DND-41 (cell line): ENCODE results near the gene SRSF9.
A peak's percentile ranks its signal among the peaks of the same experiment; 100 is the strongest.

ENCODE experiments used
- ATAC-seq: fragments of 200-7000 bp; cut with Tn5 transposase; 3 replicates; pipeline ENCODE4 v1.9.1; 2021; ENCODE audit warnings: low read depth; ENCODE audit not compliant: insufficient read depth
- DNase-seq: peaks from one replicate; pipeline ENCODE4 v3.0.0-alpha.2; 2020
- H2AFZ ChIP-seq: 2 replicates; pipeline ENCODE4 v1.6.0; 2012; ENCODE audit warnings: low read depth, low read length
- H3K27ac ChIP-seq: 2 replicates; pipeline ENCODE4 v1.5.1; 2012; ENCODE audit warnings: low read length, inconsistent platforms
- H3K27me3 ChIP-seq: fragments of 200-600 bp; sonication (generic); 2 replicates; pipeline ENCODE4 v1.6.0; 2012; ENCODE audit warnings: low read length, mild to moderate bottlenecking, inconsistent platforms; ENCODE audit not compliant: insufficient read depth, poor library complexity
- H3K36me3 ChIP-seq: 2 replicates; pipeline ENCODE4 v1.5.1; 2012; ENCODE audit warnings: low read length, inconsistent platforms; ENCODE audit not compliant: insufficient read depth
- H3K4me1 ChIP-seq: 2 replicates; pipeline ENCODE4 v1.5.1; 2012; ENCODE audit warnings: mild to moderate bottlenecking, low read length; ENCODE audit not compliant: insufficient read depth
- H3K4me2 ChIP-seq: 2 replicates; pipeline ENCODE4 v1.6.0; 2012; ENCODE audit warnings: mild to moderate bottlenecking, moderate library complexity, low read length, inconsistent platforms; ENCODE audit not compliant: insufficient read depth
- H3K4me3 ChIP-seq, 2 experiments: fragments of 200-600 bp in 1 of 2; shearing (Covaris generic) in 1 of 2; 2 replicates each; pipeline ENCODE4 v1.5.1; 2012 to 2016; ENCODE audit warnings: inconsistent platforms in 2 of 2, low read length in 2 of 2, mild to moderate bottlenecking in 2 of 2, low read depth in 1 of 2, moderate library complexity in 1 of 2
- H3K79me2 ChIP-seq: 2 replicates; pipeline ENCODE4 v1.6.0; 2012; ENCODE audit warnings: low read length, inconsistent platforms; ENCODE audit not compliant: insufficient read depth
- H3K9ac ChIP-seq: 2 replicates; pipeline ENCODE4 v1.6.0; 2012; ENCODE audit warnings: low read depth, mild to moderate bottlenecking, inconsistent platforms, low read length, moderate library complexity
- H3K9me3 ChIP-seq: 2 replicates; pipeline ENCODE4 v1.5.1; 2012; ENCODE audit warnings: low read length, moderate library complexity, mild to moderate bottlenecking, inconsistent platforms; ENCODE audit not compliant: insufficient read depth, severe bottlenecking
- H4K20me1 ChIP-seq: 2 replicates; pipeline ENCODE4 v1.6.0; 2012; ENCODE audit warnings: low read length; ENCODE audit not compliant: insufficient read depth
- CTCF ChIP-seq: IDR thresholded peaks from 2 replicates; pipeline ENCODE4 v1.5.1; 2012; ENCODE audit warnings: borderline replicate concordance, low read length, moderate library complexity, mild to moderate bottlenecking; ENCODE audit not compliant: poor library complexity, severe bottlenecking; ENCODE audit errors: extremely low read depth
- EZH2 ChIP-seq: IDR thresholded peaks from 3 replicates; pipeline ENCODE4 v1.6.1; 2012; ENCODE audit warnings: borderline replicate concordance, low read depth, mild to moderate bottlenecking, moderate library complexity, low read length, inconsistent platforms; ENCODE audit not compliant: severe bottlenecking

The SRSF9 gene

GRCh38 chr12:120473807-120474615 lies 4.5 kb upstream of the SRSF9 start:
- Histone ChIP-seq H3K79me2 (peaks cover 31% of the 10 kb centered on the region), H3K4me3 (no peak overlapping the region), H2AFZ (no peak overlapping the region), H4K20me1 (no peaks in the 10 kb centered on the region; the same call in 1 of the 2 replicates), H3K36me3 (no peaks in the 10 kb centered on the region; the same call in 1 of the 2 replicates), H3K27me3 (no peaks in the 10 kb centered on the region), H3K9me3 (no peaks in the 10 kb centered on the region), H3K27ac (no peak overlapping the region), H3K9ac (no peak overlapping the region), H3K4me1 (peaks cover 21% of the 10 kb centered on the region), H3K4me2 (no peak overlapping the region)
- DNase-seq (no peak), ATAC-seq (no peak)
- TF ChIP-seq CTCF (no peak), EZH2 (no peak)

- peaks cover 12% of the 10 kb centered on the region for H4K20me1 ChIP-seq
- no peaks in the 10 kb centered on the region for H3K27me3 ChIP-seq
- H3K9ac ChIP-seq, result no peak overlapping the region
- peaks cover 45% of the 10 kb centered on the region for H3K79me2 ChIP-seq
- DNase-seq (no peak), ATAC-seq (no peak)
- no peak overlapping the region for H3K27ac ChIP-seq
- H3K9me3 ChIP-seq, result no peaks in the 10 kb centered on the region
- H2AFZ ChIP-seq, result no peak overlapping the region
- TF ChIP-seq EZH2, result no peak
- TF ChIP-seq CTCF, result no peak
- H3K4me1 ChIP-seq, result peaks cover 30% of the 10 kb centered on the region
- H3K36me3 ChIP-seq, result peaks cover 3% of the 10 kb centered on the region
- H3K4me2 ChIP-seq, result no peak overlapping the region
- H3K4me3 ChIP-seq, result no peak overlapping the region
These were observed 3.0 kb upstream of the SRSF9 start for GRCh38 chr12:120472521-120472920.

- Histone ChIP-seq H3K9me3 (no peaks in the 10 kb centered on the region), H3K4me1 (peaks cover 47% of the 10 kb centered on the region), H3K4me2 (peak overlapping the region; percentile 78), H3K36me3 (peaks cover 25% of the 10 kb centered on the region), H4K20me1 (peaks cover 34% of the 10 kb centered on the region), H3K27me3 (no peaks in the 10 kb centered on the region), H2AFZ (peak overlapping the region; percentile 97), H3K27ac (peak overlapping the region; percentile 90), H3K9ac (peak overlapping the region; percentile 89), H3K79me2 (peaks cover 68% of the 10 kb centered on the region), H3K4me3 (peak overlapping the region; percentile 81 to 89)
- TF ChIP-seq EZH2 (no peak), CTCF (no peak)
- DNase-seq (no peak), ATAC-seq (peak; percentile 48)
These were observed 719 bp upstream of the SRSF9 start for GRCh38 chr12:120470150-120470784.
